ENCODE results near the gene SPRR1A.

The SPRR1A gene, protein sequence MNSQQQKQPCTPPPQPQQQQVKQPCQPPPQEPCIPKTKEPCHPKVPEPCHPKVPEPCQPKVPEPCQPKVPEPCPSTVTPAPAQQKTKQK

DNA sequence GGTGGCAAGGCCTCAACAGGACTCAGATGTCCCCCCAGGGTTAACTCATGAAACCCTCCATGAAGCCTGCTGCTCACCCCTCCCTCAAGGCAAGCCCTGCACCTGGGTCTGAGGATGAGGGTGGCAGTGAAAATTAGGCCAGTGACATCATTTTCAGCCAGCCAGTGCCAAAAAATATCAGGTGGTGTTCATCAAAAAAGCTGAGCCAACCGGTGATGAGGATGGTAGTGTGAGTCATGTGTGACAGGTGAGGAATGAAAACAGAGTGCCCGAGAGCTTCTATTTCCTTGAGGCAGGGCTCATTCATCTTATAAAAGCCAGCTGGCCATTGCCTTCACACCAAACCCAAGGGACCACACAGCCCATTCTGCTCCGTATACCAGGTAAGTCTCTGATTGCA is at the start of gene SPRR1A:
SPRR1A (plus strand) TSS at position 339 of the 400 bp plus-strand sequence. CDS start 1,150 bp downstream, outside the sequence.
- no peak within 1 kb of the TSS for H3K4me3 ChIP-seq (ENCODE audit: low read length)
- no peak within 1 kb of the TSS for H3K9ac ChIP-seq (ENCODE audit: low read length)
- H3K36me3 ChIP-seq (ENCODE audit: control insufficient read depth, insufficient read depth, low read length, severe bottlenecking) = no peaks in the 10 kb centered on the region
- peaks cover 12% of the 10 kb centered on the region for H3K27me3 ChIP-seq (replicated peaks; ENCODE audit: control insufficient read depth, insufficient read depth, low read length)
- H3K9me3 ChIP-seq (ENCODE audit: control insufficient read depth, low read length) = no peaks in the 10 kb centered on the region
- DNase-seq (ENCODE audit: low read depth) = no peak
- no peaks in the 10 kb centered on the region for H3K4me1 ChIP-seq (ENCODE audit: control insufficient read depth, insufficient read depth, low read length)

DNA sequence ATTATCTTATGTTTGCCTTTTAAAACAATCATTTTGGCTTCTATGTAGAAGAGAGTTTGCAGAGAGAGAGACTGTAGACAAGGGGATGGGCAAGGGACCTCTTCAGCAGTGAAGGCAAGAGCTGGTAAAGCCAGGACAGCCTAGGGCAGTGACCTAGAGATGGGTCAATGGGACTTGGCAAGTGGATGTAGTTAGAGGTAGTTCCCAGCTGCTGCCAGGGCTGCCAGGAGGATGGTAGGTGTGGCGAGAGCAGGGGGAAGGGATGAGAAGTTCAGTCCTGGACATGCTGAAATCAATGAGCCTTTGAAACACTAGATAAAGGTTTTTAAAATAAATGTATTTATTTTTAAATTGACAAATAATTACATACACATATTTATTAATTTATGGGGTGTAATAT is 43.3 kb upstream of the SPRR1A start:
- no peaks in the 10 kb centered on the region for H3K4me1 ChIP-seq (ENCODE audit: control insufficient read depth, insufficient read depth, low read length)
- H3K9ac ChIP-seq (ENCODE audit: low read length) = no peak overlapping the region
- no peak for DNase-seq (ENCODE audit: low read depth)
- H3K4me3 ChIP-seq (ENCODE audit: low read length) = no peak overlapping the region
- no peaks in the 10 kb centered on the region for H3K36me3 ChIP-seq (ENCODE audit: control insufficient read depth, insufficient read depth, low read length, severe bottlenecking)
- H3K27me3 ChIP-seq (replicated peaks; ENCODE audit: control insufficient read depth, insufficient read depth, low read length) = no peaks in the 10 kb centered on the region
- no peaks in the 10 kb centered on the region for H3K9me3 ChIP-seq (ENCODE audit: control insufficient read depth, low read length)

GRCh38 chr1:152941037-152941711 is 42.7 kb upstream of the SPRR1A start:
- H3K9me3 ChIP-seq (ENCODE audit: control insufficient read depth, low read length) = no peaks in the 10 kb centered on the region
- H3K36me3 ChIP-seq (ENCODE audit: control insufficient read depth, insufficient read depth, low read length, severe bottlenecking) = no peaks in the 10 kb centered on the region
- no peaks in the 10 kb centered on the region for H3K27me3 ChIP-seq (replicated peaks; ENCODE audit: control insufficient read depth, insufficient read depth, low read length)
- no peak overlapping the region for H3K9ac ChIP-seq (ENCODE audit: low read length)
- no peak overlapping the region for H3K4me3 ChIP-seq (ENCODE audit: low read length)
- DNase-seq (ENCODE audit: low read depth) = no peak
- no peaks in the 10 kb centered on the region for H3K4me1 ChIP-seq (ENCODE audit: control insufficient read depth, insufficient read depth, low read length)

- no peaks in the 10 kb centered on the region for H3K36me3 ChIP-seq (ENCODE audit: control insufficient read depth, insufficient read depth, low read length, severe bottlenecking)
- no peaks in the 10 kb centered on the region for H3K9me3 ChIP-seq (ENCODE audit: control insufficient read depth, low read length)
- no peak for DNase-seq (ENCODE audit: low read depth)
- H3K27me3 ChIP-seq (replicated peaks; ENCODE audit: control insufficient read depth, insufficient read depth, low read length) = peaks cover 8% of the 10 kb centered on the region
- no peaks in the 10 kb centered on the region for H3K4me1 ChIP-seq (ENCODE audit: control insufficient read depth, insufficient read depth, low read length)
- no peak overlapping the region for H3K9ac ChIP-seq (ENCODE audit: low read length)
- H3K4me3 ChIP-seq (ENCODE audit: low read length) = no peak overlapping the region
These were observed 41.7 kb upstream of the SPRR1A start for GRCh38 chr1:152942161-152942560.

DNA sequence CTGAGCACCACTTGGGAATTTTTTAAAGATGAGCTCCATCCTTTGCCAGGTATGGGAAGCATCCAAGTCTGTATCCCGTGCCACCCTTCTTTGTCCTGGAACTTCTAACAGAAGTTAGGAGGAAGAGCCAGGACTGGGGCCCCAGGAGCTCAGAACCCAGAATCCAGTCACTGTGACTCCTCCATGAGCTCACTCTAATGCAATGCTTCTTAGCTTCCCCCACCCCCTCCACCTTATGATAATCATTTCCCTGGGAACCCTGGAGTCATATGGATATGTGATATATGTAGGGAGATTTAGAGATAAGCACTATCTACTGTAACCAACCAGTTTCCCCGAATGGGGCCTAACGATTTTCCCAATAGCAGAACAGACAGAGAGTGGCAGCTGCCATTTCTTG is 37.6 kb upstream of the SPRR1A start:
- no peaks in the 10 kb centered on the region for H3K4me1 ChIP-seq (ENCODE audit: control insufficient read depth, insufficient read depth, low read length)
- H3K9ac ChIP-seq (ENCODE audit: low read length) = no peak overlapping the region
- H3K27me3 ChIP-seq (replicated peaks; ENCODE audit: control insufficient read depth, insufficient read depth, low read length) = peaks cover 14% of the 10 kb centered on the region
- no peaks in the 10 kb centered on the region for H3K36me3 ChIP-seq (ENCODE audit: control insufficient read depth, insufficient read depth, low read length, severe bottlenecking)
- H3K4me3 ChIP-seq (ENCODE audit: low read length) = no peak overlapping the region
- no peaks in the 10 kb centered on the region for H3K9me3 ChIP-seq (ENCODE audit: control insufficient read depth, low read length)
- DNase-seq (ENCODE audit: low read depth) = no peak

DNA sequence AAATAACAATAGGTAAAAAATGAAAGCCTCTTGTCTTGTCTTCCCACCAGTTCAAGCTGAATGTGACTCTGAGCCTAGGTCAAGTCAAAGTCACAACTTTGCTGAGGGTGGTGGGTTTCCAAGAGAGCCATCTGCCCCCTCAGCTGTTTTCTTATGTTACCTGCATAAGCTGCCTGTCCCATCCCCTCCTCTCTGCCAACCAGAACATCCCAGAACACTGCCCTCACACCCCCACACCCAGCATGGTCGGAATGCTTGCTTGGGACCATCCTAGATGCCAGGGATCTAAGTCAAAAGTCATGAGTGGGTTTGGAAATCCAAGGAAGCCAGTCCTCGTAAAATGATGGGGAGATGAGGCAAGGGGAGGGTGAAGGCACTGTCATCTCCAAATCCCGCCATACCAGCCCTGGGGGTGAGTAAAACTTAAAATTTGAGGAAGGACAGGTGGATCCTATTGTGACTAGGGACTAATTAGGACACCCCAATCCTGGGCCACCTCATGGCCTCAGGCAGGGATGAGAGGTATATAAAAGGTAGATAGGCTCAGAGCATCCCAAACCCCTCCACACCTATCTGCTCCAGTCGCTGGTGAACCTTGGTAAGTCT is 37.1 kb upstream of the SPRR1A start, which contains the start of gene SPRR5:
SPRR5 (plus strand) TSS at position 556 of the 606 bp plus-strand sequence. CDS start 1,349 bp downstream, outside the sequence.
- no peak for DNase-seq (ENCODE audit: low read depth)
- Histone ChIP-seq H3K9me3 (ENCODE audit: control insufficient read depth, low read length) (no peaks in the 10 kb centered on the region), H3K27me3 (replicated peaks; ENCODE audit: control insufficient read depth, insufficient read depth, low read length) (peaks cover 14% of the 10 kb centered on the region), H3K36me3 (ENCODE audit: control insufficient read depth, insufficient read depth, low read length, severe bottlenecking) (no peaks in the 10 kb centered on the region), H3K4me1 (ENCODE audit: control insufficient read depth, insufficient read depth, low read length) (no peaks in the 10 kb centered on the region), H3K9ac (ENCODE audit: low read length) (no peak within 1 kb of the TSS), H3K4me3 (ENCODE audit: low read length) (no peak within 1 kb of the TSS)

GRCh38 chr1:152951711-152952110 is 32.2 kb upstream of the SPRR1A start:
- Histone ChIP-seq H3K9me3 (ENCODE audit: control insufficient read depth, low read length) (no peaks in the 10 kb centered on the region), H3K9ac (ENCODE audit: low read length) (no peak overlapping the region), H3K36me3 (ENCODE audit: control insufficient read depth, insufficient read depth, low read length, severe bottlenecking) (no peaks in the 10 kb centered on the region), H3K4me1 (ENCODE audit: control insufficient read depth, insufficient read depth, low read length) (no peaks in the 10 kb centered on the region), H3K4me3 (ENCODE audit: low read length) (no peak overlapping the region), H3K27me3 (replicated peaks; ENCODE audit: control insufficient read depth, insufficient read depth, low read length) (peaks cover 11% of the 10 kb centered on the region)
- no peak for DNase-seq (ENCODE audit: low read depth)

- no peaks in the 10 kb centered on the region for H3K36me3 ChIP-seq (ENCODE audit: control insufficient read depth, insufficient read depth, low read length, severe bottlenecking)
- H3K9ac ChIP-seq (ENCODE audit: low read length) = no peak overlapping the region
- H3K9me3 ChIP-seq (ENCODE audit: control insufficient read depth, low read length) = no peaks in the 10 kb centered on the region
- DNase-seq (ENCODE audit: low read depth) = no peak
- no peaks in the 10 kb centered on the region for H3K4me1 ChIP-seq (ENCODE audit: control insufficient read depth, insufficient read depth, low read length)
- H3K4me3 ChIP-seq (ENCODE audit: low read length) = no peak overlapping the region
- H3K27me3 ChIP-seq (replicated peaks; ENCODE audit: control insufficient read depth, insufficient read depth, low read length) = peaks cover 5% of the 10 kb centered on the region
These were observed 30.1 kb upstream of the SPRR1A start for GRCh38 chr1:152953761-152954160.

DNA sequence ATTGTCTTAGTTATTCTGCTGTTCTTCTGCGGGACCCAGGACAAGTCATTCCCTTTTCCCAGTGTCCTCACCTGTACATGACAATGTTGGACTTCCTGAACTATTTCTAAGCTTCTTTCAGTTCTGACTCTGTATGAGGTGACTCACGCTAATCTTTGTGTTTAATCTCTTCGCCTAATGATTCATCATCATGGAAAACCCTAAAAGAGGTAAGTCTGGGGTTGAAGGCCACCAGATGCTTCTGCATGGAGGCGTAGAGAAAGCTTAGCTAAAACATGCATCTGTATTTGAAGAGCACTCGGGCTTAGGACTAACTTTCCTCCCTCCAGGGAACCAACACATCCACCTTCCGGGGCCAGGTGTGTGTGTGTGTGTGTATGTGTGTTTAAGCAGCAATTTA is 29.4 kb upstream of the SPRR1A start:
- peaks cover 5% of the 10 kb centered on the region for H3K27me3 ChIP-seq (replicated peaks; ENCODE audit: control insufficient read depth, insufficient read depth, low read length)
- no peak for DNase-seq (ENCODE audit: low read depth)
- no peaks in the 10 kb centered on the region for H3K36me3 ChIP-seq (ENCODE audit: control insufficient read depth, insufficient read depth, low read length, severe bottlenecking)
- no peaks in the 10 kb centered on the region for H3K4me1 ChIP-seq (ENCODE audit: control insufficient read depth, insufficient read depth, low read length)
- H3K4me3 ChIP-seq (ENCODE audit: low read length) = no peak overlapping the region
- H3K9ac ChIP-seq (ENCODE audit: low read length) = no peak overlapping the region
- no peaks in the 10 kb centered on the region for H3K9me3 ChIP-seq (ENCODE audit: control insufficient read depth, low read length)

GRCh38 chr1:152957561-152957960 is 26.3 kb upstream of the SPRR1A start:
- no peak for DNase-seq (ENCODE audit: low read depth)
- H3K36me3 ChIP-seq (ENCODE audit: control insufficient read depth, insufficient read depth, low read length, severe bottlenecking) = no peaks in the 10 kb centered on the region
- no peak overlapping the region for H3K4me3 ChIP-seq (ENCODE audit: low read length)
- no peaks in the 10 kb centered on the region for H3K4me1 ChIP-seq (ENCODE audit: control insufficient read depth, insufficient read depth, low read length)
- no peak overlapping the region for H3K9ac ChIP-seq (ENCODE audit: low read length)
- peaks cover 7% of the 10 kb centered on the region for H3K27me3 ChIP-seq (replicated peaks; ENCODE audit: control insufficient read depth, insufficient read depth, low read length)
- H3K9me3 ChIP-seq (ENCODE audit: control insufficient read depth, low read length) = no peaks in the 10 kb centered on the region

DNA sequence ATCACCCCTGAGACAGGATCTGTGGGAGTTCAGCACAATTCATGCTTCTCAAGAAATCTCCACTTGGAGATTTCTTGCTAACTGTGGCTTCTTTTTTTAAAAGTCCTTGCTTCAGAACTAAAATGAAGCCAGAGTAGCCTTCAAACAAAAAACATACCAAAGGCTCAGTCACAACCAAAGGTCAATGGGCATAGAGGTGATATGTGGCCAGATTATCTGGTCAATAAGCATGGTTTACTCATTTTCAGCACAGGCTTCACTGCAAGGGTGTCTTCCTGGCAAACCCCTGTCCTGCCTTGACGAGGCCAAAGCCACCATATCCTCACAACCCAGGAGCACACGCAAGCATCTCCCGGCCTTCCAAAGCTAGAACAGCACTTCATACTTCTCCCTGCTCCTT is 24.6 kb upstream of the SPRR1A start:
- Histone ChIP-seq H3K36me3 (ENCODE audit: control insufficient read depth, insufficient read depth, low read length, severe bottlenecking) (no peaks in the 10 kb centered on the region), H3K9ac (ENCODE audit: low read length) (no peak overlapping the region), H3K4me1 (ENCODE audit: control insufficient read depth, insufficient read depth, low read length) (no peaks in the 10 kb centered on the region), H3K4me3 (ENCODE audit: low read length) (no peak overlapping the region), H3K9me3 (ENCODE audit: control insufficient read depth, low read length) (no peaks in the 10 kb centered on the region), H3K27me3 (replicated peaks; ENCODE audit: control insufficient read depth, insufficient read depth, low read length) (peaks cover 7% of the 10 kb centered on the region)
- DNase-seq (ENCODE audit: low read depth) = no peak

All from adipocyte (in vitro differentiated cells).